Ishikawa (cell line): ENCODE measurements around the gene TNFRSF1A.

Experiments
- CEBPB ChIP-seq: IDR thresholded peaks from 2 replicates; pipeline ENCODE4 v1.6.1; 2012
- EP300 ChIP-seq: IDR thresholded peaks from 2 replicates; pipeline ENCODE4 v1.6.1; 2012; ENCODE audit warnings: borderline replicate concordance
- NFIC ChIP-seq: IDR thresholded peaks from 2 replicates; pipeline ENCODE4 v1.6.1; 2012
- RAD21 ChIP-seq: IDR thresholded peaks from 2 replicates; pipeline ENCODE4 v1.6.1; 2012; ENCODE audit warnings: low read depth
- TCF12 ChIP-seq: IDR thresholded peaks from 2 replicates; pipeline ENCODE4 v1.6.1; 2012; ENCODE audit warnings: low read depth
- TEAD4 ChIP-seq: IDR thresholded peaks from 2 replicates; pipeline ENCODE4 v1.6.1; 2012
- YY1 ChIP-seq: IDR thresholded peaks from 2 replicates; pipeline ENCODE4 v1.6.1; 2012; ENCODE audit warnings: low read depth
- TF ChIP-seq, protein P1 (sequence below): IDR thresholded peaks from 2 replicates; pipeline ENCODE4 v1.6.1; 2012
- TF ChIP-seq, protein P2 (sequence below): IDR thresholded peaks from 2 replicates; pipeline ENCODE4 v1.6.1; 2012

DNA sequence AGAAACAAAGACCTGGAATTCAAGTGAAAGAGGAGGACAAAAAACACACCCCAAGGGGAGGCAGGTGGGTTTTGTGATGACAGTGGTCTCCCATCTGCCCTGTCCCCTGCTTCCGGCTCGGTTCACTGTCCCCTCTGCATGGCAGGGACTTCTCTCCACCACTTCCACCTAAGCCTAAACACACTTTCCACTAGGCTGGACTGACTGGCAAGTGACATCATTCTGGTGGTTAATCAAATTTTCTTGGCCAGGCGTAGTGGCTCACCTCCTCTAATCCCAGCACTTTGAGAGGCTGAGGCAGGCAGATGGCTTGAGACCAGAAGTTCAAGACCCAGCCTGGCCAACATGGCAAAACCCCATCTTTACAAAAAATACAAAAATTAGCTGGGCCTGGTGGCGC is 19.5 kb downstream of the TNFRSF1A start:
- TF ChIP-seq CEBPB (no peak), TCF12 (no peak), NFIC (no peak), TEAD4 (no peak), YY1 (no peak), RAD21 (no peak), EP300 (no peak)
- TF ChIP-seq, protein P1, sequence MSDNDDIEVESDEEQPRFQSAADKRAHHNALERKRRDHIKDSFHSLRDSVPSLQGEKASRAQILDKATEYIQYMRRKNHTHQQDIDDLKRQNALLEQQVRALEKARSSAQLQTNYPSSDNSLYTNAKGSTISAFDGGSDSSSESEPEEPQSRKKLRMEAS: no peak
- TF ChIP-seq, protein P2, sequence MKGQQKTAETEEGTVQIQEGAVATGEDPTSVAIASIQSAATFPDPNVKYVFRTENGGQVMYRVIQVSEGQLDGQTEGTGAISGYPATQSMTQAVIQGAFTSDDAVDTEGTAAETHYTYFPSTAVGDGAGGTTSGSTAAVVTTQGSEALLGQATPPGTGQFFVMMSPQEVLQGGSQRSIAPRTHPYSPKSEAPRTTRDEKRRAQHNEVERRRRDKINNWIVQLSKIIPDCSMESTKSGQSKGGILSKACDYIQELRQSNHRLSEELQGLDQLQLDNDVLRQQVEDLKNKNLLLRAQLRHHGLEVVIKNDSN: no peak
